Measurements from ENCODE around the gene RIN2.

RIN2 gene

GRCh38 chr20:19756761-19757486, 1.1 kb upstream of the RIN2 start:
- Histone ChIP-seq H3K9me3 (ENCODE audit: control insufficient read depth, insufficient read depth, low read length) (no peaks in the 10 kb centered on the region), H3K9ac (ENCODE audit: low read depth, low read length) (no peak overlapping the region), H3K4me3 (ENCODE audit: low read depth, low read length) (peak overlapping the region; percentile 89), H3K36me3 (ENCODE audit: control insufficient read depth, insufficient read depth, low read length) (no peaks in the 10 kb centered on the region), H3K4me1 (ENCODE audit: control insufficient read depth, insufficient read depth, low read length) (peaks cover 2% of the 10 kb centered on the region), H3K27me3 (ENCODE audit: control insufficient read depth, insufficient read depth, low read length) (peaks cover 30% of the 10 kb centered on the region)

GRCh38 chr20:19757487-19758132, 448 bp upstream of the RIN2 start:
- Histone ChIP-seq H3K9ac (ENCODE audit: low read depth, low read length) (peak overlapping the region; percentile 3), H3K4me3 (ENCODE audit: low read depth, low read length) (peak overlapping the region; percentile 89)

GRCh38 chr20:19758501-19759331, 658 bp downstream of the RIN2 start:
- Histone ChIP-seq H3K4me1 (ENCODE audit: control insufficient read depth, insufficient read depth, low read length) (peaks cover 2% of the 10 kb centered on the region), H3K27me3 (ENCODE audit: control insufficient read depth, insufficient read depth, low read length) (peaks cover 32% of the 10 kb centered on the region), H3K36me3 (ENCODE audit: control insufficient read depth, insufficient read depth, low read length) (no peaks in the 10 kb centered on the region), H3K9ac (ENCODE audit: low read depth, low read length) (peak overlapping the region; percentile 47), H3K9me3 (ENCODE audit: control insufficient read depth, insufficient read depth, low read length) (no peaks in the 10 kb centered on the region), H3K4me3 (ENCODE audit: low read depth, low read length) (peak overlapping the region; percentile 89)

More at GRCh38 chr20:19757487-19758132, 448 bp upstream of the RIN2 start:
- H3K4me1 ChIP-seq (ENCODE audit: control insufficient read depth, insufficient read depth, low read length) = peaks cover 2% of the 10 kb centered on the region
- no peaks in the 10 kb centered on the region for H3K9me3 ChIP-seq (ENCODE audit: control insufficient read depth, insufficient read depth, low read length)
- no peaks in the 10 kb centered on the region for H3K36me3 ChIP-seq (ENCODE audit: control insufficient read depth, insufficient read depth, low read length)
- H3K27me3 ChIP-seq (ENCODE audit: control insufficient read depth, insufficient read depth, low read length) = peaks cover 32% of the 10 kb centered on the region

- H3K4me1 ChIP-seq (ENCODE audit: control insufficient read depth, insufficient read depth, low read length) = peaks cover 2% of the 10 kb centered on the region
- H3K9me3 ChIP-seq (ENCODE audit: control insufficient read depth, insufficient read depth, low read length) = no peaks in the 10 kb centered on the region
- H3K9ac ChIP-seq (ENCODE audit: low read depth, low read length) = no peak overlapping the region
- no peak overlapping the region for H3K4me3 ChIP-seq (ENCODE audit: low read depth, low read length)
- peaks cover 32% of the 10 kb centered on the region for H3K27me3 ChIP-seq (ENCODE audit: control insufficient read depth, insufficient read depth, low read length)
- no peaks in the 10 kb centered on the region for H3K36me3 ChIP-seq (ENCODE audit: control insufficient read depth, insufficient read depth, low read length)
Observed at GRCh38 chr20:19760371-19760721, 2.3 kb downstream of the RIN2 start.

- H3K36me3 ChIP-seq (ENCODE audit: control insufficient read depth, insufficient read depth, low read length) = no peaks in the 10 kb centered on the region
- H3K4me1 ChIP-seq (ENCODE audit: control insufficient read depth, insufficient read depth, low read length) = peaks cover 2% of the 10 kb centered on the region
- no peak overlapping the region for H3K4me3 ChIP-seq (ENCODE audit: low read depth, low read length)
- peaks cover 29% of the 10 kb centered on the region for H3K27me3 ChIP-seq (ENCODE audit: control insufficient read depth, insufficient read depth, low read length)
- H3K9ac ChIP-seq (ENCODE audit: low read depth, low read length) = no peak overlapping the region
- no peaks in the 10 kb centered on the region for H3K9me3 ChIP-seq (ENCODE audit: control insufficient read depth, insufficient read depth, low read length)
Observed at GRCh38 chr20:19761326-19761725, 3.3 kb downstream of the RIN2 start.

GRCh38 chr20:19761841-19762240, 3.8 kb downstream of the RIN2 start:
- H3K27me3 ChIP-seq (ENCODE audit: control insufficient read depth, insufficient read depth, low read length) = peaks cover 25% of the 10 kb centered on the region
- H3K9me3 ChIP-seq (ENCODE audit: control insufficient read depth, insufficient read depth, low read length) = no peaks in the 10 kb centered on the region
- no peak overlapping the region for H3K9ac ChIP-seq (ENCODE audit: low read depth, low read length)
- no peak overlapping the region for H3K4me3 ChIP-seq (ENCODE audit: low read depth, low read length)
- peaks cover 2% of the 10 kb centered on the region for H3K4me1 ChIP-seq (ENCODE audit: control insufficient read depth, insufficient read depth, low read length)
- H3K36me3 ChIP-seq (ENCODE audit: control insufficient read depth, insufficient read depth, low read length) = no peaks in the 10 kb centered on the region

GRCh38 chr20:19764207-19764606, 6.1 kb downstream of the RIN2 start:
- Histone ChIP-seq H3K4me3 (ENCODE audit: low read depth, low read length) (no peak overlapping the region), H3K36me3 (ENCODE audit: control insufficient read depth, insufficient read depth, low read length) (no peaks in the 10 kb centered on the region), H3K9me3 (ENCODE audit: control insufficient read depth, insufficient read depth, low read length) (no peaks in the 10 kb centered on the region), H3K9ac (ENCODE audit: low read depth, low read length) (no peak overlapping the region), H3K4me1 (ENCODE audit: control insufficient read depth, insufficient read depth, low read length) (no peaks in the 10 kb centered on the region), H3K27me3 (ENCODE audit: control insufficient read depth, insufficient read depth, low read length) (peaks cover 20% of the 10 kb centered on the region)

- Histone ChIP-seq H3K9ac (ENCODE audit: low read depth, low read length) (no peak overlapping the region), H3K36me3 (ENCODE audit: control insufficient read depth, insufficient read depth, low read length) (no peaks in the 10 kb centered on the region), H3K4me3 (ENCODE audit: low read depth, low read length) (no peak overlapping the region), H3K9me3 (ENCODE audit: control insufficient read depth, insufficient read depth, low read length) (no peaks in the 10 kb centered on the region), H3K4me1 (ENCODE audit: control insufficient read depth, insufficient read depth, low read length) (peaks cover under 1% of the 10 kb centered on the region), H3K27me3 (ENCODE audit: control insufficient read depth, insufficient read depth, low read length) (peaks cover 10% of the 10 kb centered on the region)
Observed at GRCh38 chr20:19765266-19765665, 7.2 kb downstream of the RIN2 start.

- Histone ChIP-seq H3K9ac (ENCODE audit: low read depth, low read length) (no peak overlapping the region), H3K4me1 (ENCODE audit: control insufficient read depth, insufficient read depth, low read length) (peaks cover 3% of the 10 kb centered on the region), H3K9me3 (ENCODE audit: control insufficient read depth, insufficient read depth, low read length) (no peaks in the 10 kb centered on the region), H3K27me3 (ENCODE audit: control insufficient read depth, insufficient read depth, low read length) (peaks cover 5% of the 10 kb centered on the region), H3K36me3 (ENCODE audit: control insufficient read depth, insufficient read depth, low read length) (no peaks in the 10 kb centered on the region), H3K4me3 (ENCODE audit: low read depth, low read length) (no peak overlapping the region)
Observed at GRCh38 chr20:19765913-19766312, 7.9 kb downstream of the RIN2 start.

GRCh38 chr20:19767070-19767469, 9.0 kb downstream of the RIN2 start:
- H3K4me3 ChIP-seq (ENCODE audit: low read depth, low read length) = no peak overlapping the region
- H3K9ac ChIP-seq (ENCODE audit: low read depth, low read length) = no peak overlapping the region
- H3K36me3 ChIP-seq (ENCODE audit: control insufficient read depth, insufficient read depth, low read length) = no peaks in the 10 kb centered on the region
- peaks cover under 1% of the 10 kb centered on the region for H3K27me3 ChIP-seq (ENCODE audit: control insufficient read depth, insufficient read depth, low read length)
- peaks cover 3% of the 10 kb centered on the region for H3K4me1 ChIP-seq (ENCODE audit: control insufficient read depth, insufficient read depth, low read length)
- no peaks in the 10 kb centered on the region for H3K9me3 ChIP-seq (ENCODE audit: control insufficient read depth, insufficient read depth, low read length)

GRCh38 chr20:19768325-19768842, 10.3 kb downstream of the RIN2 start:
- Histone ChIP-seq H3K4me3 (ENCODE audit: low read depth, low read length) (no peak overlapping the region), H3K9me3 (ENCODE audit: control insufficient read depth, insufficient read depth, low read length) (no peaks in the 10 kb centered on the region), H3K9ac (ENCODE audit: low read depth, low read length) (no peak overlapping the region), H3K4me1 (ENCODE audit: control insufficient read depth, insufficient read depth, low read length) (peaks cover 3% of the 10 kb centered on the region), H3K27me3 (ENCODE audit: control insufficient read depth, insufficient read depth, low read length) (no peaks in the 10 kb centered on the region), H3K36me3 (ENCODE audit: control insufficient read depth, insufficient read depth, low read length) (no peaks in the 10 kb centered on the region)
